Activated CD8-positive, alpha-beta memory T cell treated with anti-CD3 and anti-CD28 coated beads, Interleukin-2, amount 50 U/mL, for 4 hours (primary cell): Measurements from ENCODE around the gene IL36G.

ENCODE experiments used
- DNase-seq: peaks from one replicate; pipeline ENCODE4 v3.0.0-alpha.2; 2020

Gene IL36G

DNA sequence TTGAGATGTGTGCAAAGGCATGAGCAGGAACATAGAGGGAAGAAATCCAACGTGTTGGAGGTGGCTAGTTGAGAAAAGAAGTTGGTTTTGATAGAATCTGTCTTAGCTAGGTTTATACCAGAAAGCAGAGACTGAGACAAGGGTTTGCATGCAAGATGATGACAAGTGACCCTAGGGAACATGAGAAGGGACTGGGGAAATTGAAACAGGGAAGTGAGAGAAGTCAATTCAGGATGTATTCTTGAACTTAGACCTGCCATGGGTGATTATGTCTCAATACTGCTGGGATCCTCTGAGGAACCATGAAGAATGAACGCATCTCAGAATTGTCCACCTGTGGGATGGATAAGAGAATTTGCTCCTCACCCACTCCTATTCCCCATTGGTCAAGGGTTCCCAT lies 47.9 kb downstream of the IL36G start:
- DNase-seq = no peak

DNA sequence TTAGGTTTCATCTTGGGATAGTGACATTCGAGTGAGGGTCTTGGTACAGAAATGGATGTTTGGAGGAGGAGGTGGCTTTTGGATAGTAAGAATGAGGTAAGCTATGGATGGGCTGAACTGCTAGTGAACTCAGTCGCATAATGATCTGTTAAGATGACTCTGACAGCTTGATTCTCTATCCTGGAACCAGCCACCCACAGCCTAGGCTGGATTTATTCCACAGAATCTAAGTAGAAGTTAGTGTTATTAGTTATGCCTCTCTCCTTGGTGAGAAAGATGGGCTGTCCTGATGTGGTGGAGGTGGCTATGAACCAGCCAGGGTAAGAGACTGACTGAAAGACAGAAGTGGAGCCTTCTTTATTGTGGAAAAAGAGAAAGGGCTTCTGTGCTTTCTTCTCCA lies 49.9 kb downstream of the IL36G start:
- DNase-seq = no peak

DNA sequence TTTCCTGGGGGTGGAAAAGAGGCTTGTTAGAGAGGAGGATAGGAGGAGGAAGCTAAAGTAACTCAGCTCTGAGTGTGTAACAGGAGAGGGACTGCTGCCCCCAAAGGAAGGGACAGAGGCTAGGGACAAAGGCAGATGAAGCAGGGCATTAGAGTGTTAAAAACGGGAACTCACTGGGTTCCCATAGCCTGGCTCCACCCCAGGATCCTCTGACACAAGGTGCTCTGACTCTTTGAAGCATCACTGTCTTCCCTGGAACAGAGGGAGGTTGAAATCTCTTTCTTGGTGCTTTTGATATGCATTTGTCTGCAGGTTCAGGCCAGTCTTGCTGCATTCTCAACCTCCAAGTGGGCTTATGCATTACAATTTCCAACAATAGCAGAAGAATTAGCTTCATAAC lies 50.3 kb downstream of the IL36G start:
- no peak for DNase-seq

DNA sequence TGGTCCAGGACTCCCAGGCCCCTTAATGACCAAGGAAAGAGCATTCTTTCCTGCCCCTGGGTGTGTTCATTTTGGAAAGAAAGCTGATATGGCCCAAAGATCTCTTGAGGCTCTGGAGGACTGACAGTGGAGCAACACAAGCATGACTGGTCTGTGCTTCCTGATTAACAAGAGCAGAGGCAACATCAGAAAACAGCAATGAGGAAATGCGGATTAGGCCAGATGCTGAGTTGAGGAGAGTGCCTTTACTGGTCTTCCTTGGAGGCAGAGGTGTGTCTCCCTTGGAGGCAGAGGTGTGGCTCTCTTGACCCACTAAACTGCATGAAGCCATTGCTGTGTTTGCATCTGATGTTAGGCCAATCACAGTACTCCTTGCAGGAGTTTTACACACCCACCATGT lies 54.9 kb downstream of the IL36G start:
- DNase-seq = no peak

DNA sequence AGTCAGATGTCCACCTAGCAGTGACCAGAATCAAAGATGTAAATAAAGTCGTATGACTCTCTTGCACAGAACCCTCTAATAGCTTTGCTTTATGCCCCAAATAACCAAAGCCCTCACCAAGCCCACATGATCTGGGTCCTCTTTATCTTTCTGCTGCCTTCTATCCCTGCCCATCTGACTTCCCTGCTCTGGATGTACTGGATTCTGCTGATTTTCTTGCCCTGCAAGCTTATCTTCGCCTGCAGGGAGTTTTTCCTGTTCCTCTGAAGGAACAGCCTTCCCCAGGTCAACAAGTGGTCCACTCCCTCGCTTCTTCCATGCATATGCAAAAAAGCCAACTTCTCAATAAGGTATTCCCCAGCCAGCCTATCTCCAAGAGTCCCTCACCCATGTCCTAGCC lies 56.2 kb downstream of the IL36G start:
- no peak for DNase-seq
